Measurements from ENCODE around the gene COPS2. TPM values are rescaled to one million over a fixed set of nuclear protein-coding genes. Genes with fewer than 3 reads are reported as not detected.

The COPS2 gene
- polyA plus RNA-seq (2011; rRNA removed) (49.9 and 66.6 TPM in 2 replicates), polyA plus RNA-seq (2017; fragmentation: RNase III; extraction: RNeasy Plus Mini Kit Qiagen cat#74134 plus additional on column Dnase treatment) (64.6 to 78.2 TPM (median 64.8 TPM) in 3 replicates), polyA minus RNA-seq (2011; rRNA and poly(A)+ RNA removed) (15.0 and 16.3 TPM in 2 replicates)
- 12.6 and 13.8 TPM in 2 replicates for polyA plus RNA-seq (2012; cell fraction: cytosol; rRNA removed)
- polyA plus RNA-seq (2012; cell fraction: nucleus; rRNA removed): 4.4 and 5.2 TPM in 2 replicates

DNA sequence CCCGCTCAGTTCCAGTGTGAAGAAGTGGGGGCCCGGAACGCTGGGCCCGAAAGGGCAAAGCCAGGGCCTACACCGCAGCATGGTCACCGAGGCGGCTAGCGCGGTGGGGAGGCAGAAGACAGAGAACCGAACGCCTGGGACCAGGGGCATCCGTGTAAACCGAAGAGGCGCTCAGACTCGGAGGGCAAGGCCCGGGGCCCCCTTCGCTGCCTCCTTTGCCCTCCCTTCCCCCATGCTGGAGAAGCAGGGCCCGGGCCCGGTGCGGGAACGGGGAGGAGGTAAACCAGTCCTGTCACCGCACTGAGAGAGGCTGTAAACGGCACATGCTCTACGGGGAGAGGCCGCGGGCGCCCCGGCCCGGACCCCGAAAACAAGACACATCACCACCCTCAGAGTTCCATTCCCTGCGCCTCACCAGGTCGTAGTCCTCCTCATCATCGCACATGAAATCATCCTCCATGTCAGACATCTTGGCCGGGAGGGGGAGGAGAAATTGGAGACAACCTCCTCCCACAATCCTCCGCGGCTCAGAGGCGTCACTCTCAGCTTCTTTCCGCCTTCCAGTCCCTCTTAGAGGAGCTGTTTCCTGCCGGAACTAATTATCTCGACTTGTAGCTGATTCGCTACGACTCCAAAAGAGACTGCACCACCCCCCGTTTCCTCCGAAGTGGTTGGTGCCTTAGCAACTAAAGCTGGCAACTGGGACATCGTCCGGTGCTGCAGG is at the start of gene COPS2:
Gene COPS2 (minus strand): TSS at position 490 of the 724 bp plus-strand sequence. CDS start 21 bp downstream, at position 469.
- peak; percentile 71 to 96 for DNase-seq (ENCODE audit: low read depth in 1 of 2, low spot score in 1 of 2)
- FAIRE-seq: no peak
- Histone ChIP-seq H3K9me3 (no peaks in the 10 kb centered on the region), H3K4me2 (peak within 1 kb of the TSS; percentile 95), H3K4me1 (peaks cover 18% of the 10 kb centered on the region; the same call in 1 of the 3 replicates), H3K27ac (peak within 1 kb of the TSS; percentile 97 to 98), H3K4me3 (peak within 1 kb of the TSS; percentile 99)
- peak; percentile 97 to 99 for ATAC-seq
- POLR2A ChIA-PET: interaction anchor here (0.7 to 2.1 kb wide), 4 partner anchors 15 to 824 kb away, joined by 3 to 15 read pairs (median 5); partner anchors contain the start of genes DUT, EID1 and GALK2
- CTCF ChIA-PET: interaction anchor here (1.5 kb wide), 1 partner anchor 10 kb away, joined by 7 read pairs; no protein-coding TSS in a partner anchor
- 0% methylated on average over 16 of the region's 46 CpGs for WGBS (ENCODE audit: missing lambda C conversion rate)
- TF ChIP-seq HMGXB4 (CRISPR knock-in tag; IDR thresholded peaks at IDR 0.05; ENCODE audit: borderline replicate concordance): no peak
- no peak for TF ChIP-seq CEBPB (IDR thresholded peaks at IDR 0.05)
- TF ChIP-seq RCOR1 (IDR thresholded peaks at IDR 0.05; ENCODE audit: low read depth, low read length): no peak
- TF ChIP-seq FOXS1 (CRISPR knock-in tag; IDR thresholded peaks at IDR 0.05): no peak
- TF ChIP-seq FOSL2 (IDR thresholded peaks at IDR 0.05): no peak
- TF ChIP-seq FOSL2 (CRISPR knock-in tag; IDR thresholded peaks at IDR 0.05): no peak
- TF ChIP-seq MYC (IDR thresholded peaks at IDR 0.05; ENCODE audit: borderline replicate concordance, low read length): no peak
- TF ChIP-seq FOSB (CRISPR knock-in tag; IDR thresholded peaks at IDR 0.05): no peak
- peak; percentile 42 for TF ChIP-seq POLR2A (IDR thresholded peaks at IDR 0.05; ENCODE audit: low read length)
- no peak for TF ChIP-seq RFX5 (IDR thresholded peaks at IDR 0.05)
- TF ChIP-seq MAFK (IDR thresholded peaks at IDR 0.05; ENCODE audit: partially characterized antibody): no peak
- no peak for TF ChIP-seq ZSCAN20 (CRISPR knock-in tag; IDR thresholded peaks at IDR 0.05)
- no peak for TF ChIP-seq HEYL (CRISPR knock-in tag; IDR thresholded peaks at IDR 0.05)
- no peak for TF ChIP-seq NR3C1 (IDR thresholded peaks at IDR 0.05)
- no peak for TF ChIP-seq SREBF2 (IDR thresholded peaks at IDR 0.05)
- no peak for TF ChIP-seq JUNB (IDR thresholded peaks at IDR 0.05)
- 0 out of 2 replicates have a peak, but pooled peaks have one; percentile 43 for TF ChIP-seq MAZ (IDR thresholded peaks at IDR 0.05; ENCODE audit: borderline replicate concordance, low read depth, low read length)
- no peak for TF ChIP-seq EHF (CRISPR knock-in tag; IDR thresholded peaks at IDR 0.05)
- no peak for TF ChIP-seq ELK1 (IDR thresholded peaks at IDR 0.05; ENCODE audit: low read depth, low read length)
- peak; percentile 23; the same call in 1 of the 2 replicates for TF ChIP-seq PBX3 (IDR thresholded peaks at IDR 0.05)
- no peak for TF ChIP-seq SMC3 (IDR thresholded peaks at IDR 0.05)
- peak; percentile 90 for TF ChIP-seq PHF8 (IDR thresholded peaks at IDR 0.05; ENCODE audit: borderline replicate concordance, low read depth)
- TF ChIP-seq USF2 (IDR thresholded peaks at IDR 0.05): no peak
- no peak for TF ChIP-seq REST (IDR thresholded peaks at IDR 0.05)
- TF ChIP-seq CBX2 (IDR thresholded peaks at IDR 0.05; ENCODE audit: borderline replicate concordance, low read depth): no peak
- TF ChIP-seq KDM1A (IDR thresholded peaks at IDR 0.05; ENCODE audit: low read depth): no peak
- peak; percentile 68 to 77; a peak in 3 of 5 replicates for TF ChIP-seq JUN (IDR thresholded peaks at IDR 0.05)
- TF ChIP-seq BCL3 (IDR thresholded peaks at IDR 0.05): peak; percentile 73; the same call in 1 of the 3 replicates
- TF ChIP-seq RNF2 (IDR thresholded peaks at IDR 0.05; ENCODE audit: borderline replicate concordance, low read depth): no peak
- no peak for TF ChIP-seq TP53 (CRISPR knock-in tag; IDR thresholded peaks at IDR 0.05)
- TF ChIP-seq HOXA7 (CRISPR knock-in tag; IDR thresholded peaks at IDR 0.05): no peak
